IMR-90 (cell line): ENCODE data around the gene LNX1.

ENCODE experiments used
- CHD1 ChIP-seq: IDR thresholded peaks from 2 replicates; pipeline ENCODE4 v1.6.1; 2012; ENCODE audit warnings: low read depth, low read length, improper control_type of control experiment
- CTCF ChIP-seq: conservative IDR thresholded peaks from 2 replicates; pipeline ENCODE4 v1.5.1; 2012; ENCODE audit warnings: mild to moderate bottlenecking, low read depth, low read length, improper control_type of control experiment
- MAFK ChIP-seq: IDR thresholded peaks from 2 replicates; pipeline ENCODE4 v1.6.1; 2012; ENCODE audit warnings: low read depth, low read length, improper control_type of control experiment
- POLR2A ChIP-seq: IDR thresholded peaks from 2 replicates; pipeline ENCODE4 v1.6.1; 2012; ENCODE audit warnings: mild to moderate bottlenecking, low read depth, low read length
- SMC3 ChIP-seq: fragments of 150-350 bp; IDR thresholded peaks from 2 replicates; pipeline ENCODE4 v1.6.1; 2016; ENCODE audit warnings: low read depth, mild to moderate bottlenecking, antibody characterized with exemption, low read length, moderate library complexity

- TF ChIP-seq CTCF = no peak
- no peak for TF ChIP-seq SMC3
- TF ChIP-seq MAFK = no peak
- no peak for TF ChIP-seq POLR2A
- TF ChIP-seq CHD1 = no peak
These were observed 1.8 kb downstream of the LNX1 start for GRCh38 chr4:53589511-53589910.
